Stimulated activated memory B cell treated with anti-CD40 and anti-IgM and Interleukin-4, amounts not matched to agents 10 μg/mL and 1 μg/mL and 100 μg/mL, for 72 hours (primary cell): ENCODE data around the gene LGI4.

Source experiments
- ATAC-seq: fragments of 150-1000 bp; cut with Tn5 transposase; 2 replicates; pipeline ENCODE4 v1.10.0; 2021
- H3K27ac Mint-ChIP-seq: one replicate; pipeline ENCODE4 v1.8.0; 2022; ENCODE audit warnings: mild to moderate bottlenecking, mixed read lengths
- H3K27me3 Mint-ChIP-seq: one replicate; pipeline ENCODE4 v1.8.0; 2022; ENCODE audit warnings: mixed read lengths
- H3K36me3 Mint-ChIP-seq: one replicate; pipeline ENCODE4 v1.8.0; 2022; ENCODE audit warnings: mixed read lengths
- H3K4me1 Mint-ChIP-seq: one replicate; pipeline ENCODE4 v1.8.0; 2022; ENCODE audit warnings: mixed read lengths
- H3K4me3 Mint-ChIP-seq: one replicate; pipeline ENCODE4 v1.8.0; 2022; ENCODE audit warnings: mild to moderate bottlenecking, moderate library complexity, mixed read lengths
- H3K9me3 Mint-ChIP-seq: one replicate; pipeline ENCODE4 v1.8.0; 2022; ENCODE audit warnings: mixed read lengths

Gene LGI4

DNA sequence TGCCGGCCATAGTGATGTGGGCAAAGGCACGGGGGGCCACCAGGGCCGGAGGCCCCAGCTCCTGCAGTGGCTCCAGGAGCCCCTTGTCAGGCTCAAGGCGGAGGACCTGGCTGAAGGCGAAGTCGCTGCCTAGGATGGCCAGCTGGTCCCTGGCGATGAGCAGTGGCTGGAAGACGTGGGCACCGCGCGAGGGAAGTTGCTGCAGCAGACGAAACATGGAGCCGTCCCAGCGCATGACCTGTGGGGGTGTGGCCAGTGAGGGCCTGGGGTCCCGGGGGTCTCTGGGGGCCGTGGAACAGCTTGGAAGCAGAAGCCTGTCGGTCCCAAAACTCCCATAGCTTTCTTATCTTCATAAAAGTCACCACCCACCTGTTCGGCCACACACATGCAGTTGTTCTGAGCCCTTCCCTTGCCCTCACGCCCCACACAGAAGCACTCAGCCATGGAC, 9.6 kb downstream of the LGI4 start:
- no peaks in the 10 kb centered on the region for H3K36me3 Mint-ChIP-seq
- H3K4me1 Mint-ChIP-seq, result peaks cover 41% of the 10 kb centered on the region
- peak overlapping the region; percentile 82 for H3K4me3 Mint-ChIP-seq
- H3K27ac Mint-ChIP-seq, result peak overlapping the region; percentile 88
- H3K9me3 Mint-ChIP-seq, result no peaks in the 10 kb centered on the region
- no peaks in the 10 kb centered on the region for H3K27me3 Mint-ChIP-seq
- no peak for ATAC-seq

DNA sequence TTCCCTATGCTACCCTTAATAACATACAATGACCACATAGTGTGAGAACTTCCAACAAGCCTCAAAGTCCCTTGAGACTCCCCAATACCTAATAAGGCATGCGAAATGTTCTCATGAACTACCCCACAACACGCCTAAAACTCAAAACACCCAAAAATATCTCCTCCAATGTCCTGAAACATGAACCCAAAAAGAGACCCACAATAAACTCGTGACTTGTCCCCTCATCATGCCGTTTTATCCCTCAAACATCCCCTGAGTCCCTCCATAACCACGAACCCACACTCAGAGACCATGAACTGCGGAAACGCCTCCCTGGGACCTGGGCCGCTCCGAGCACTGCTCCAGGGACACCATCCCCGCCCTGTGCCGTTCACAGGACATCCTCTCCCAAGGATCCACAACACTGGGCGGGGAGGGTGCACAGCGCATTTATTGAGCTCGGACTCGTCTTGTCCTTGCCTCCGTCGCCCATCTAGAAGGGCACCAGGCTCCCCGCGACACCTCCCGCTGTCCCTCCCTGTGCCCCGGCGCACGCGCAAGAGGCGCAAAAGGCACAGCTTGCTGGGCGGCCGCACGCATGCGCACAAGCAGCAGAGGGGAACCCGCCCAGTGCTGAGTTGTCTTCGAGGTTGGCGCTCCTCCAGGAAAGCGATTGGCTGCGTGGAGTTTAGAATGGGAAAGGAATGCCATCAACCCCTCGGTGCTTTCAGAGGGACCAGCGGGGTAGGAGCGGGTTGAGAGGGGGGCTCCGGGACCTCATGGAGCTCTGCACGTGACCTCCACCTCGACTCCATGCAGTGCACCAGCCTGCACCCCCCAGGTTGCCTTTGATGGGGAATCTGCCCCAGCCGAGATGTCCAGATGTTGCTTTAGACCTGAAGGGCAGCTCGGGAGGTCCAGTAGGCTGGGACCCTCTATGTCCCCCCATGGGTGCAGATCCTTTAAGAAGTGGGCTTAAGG, 10.5 kb downstream of the LGI4 start:
- Mint-ChIP-seq H3K4me1 (peaks cover 43% of the 10 kb centered on the region), H3K9me3 (no peaks in the 10 kb centered on the region), H3K27ac (peak overlapping the region; percentile 88), H3K36me3 (no peaks in the 10 kb centered on the region), H3K4me3 (peak overlapping the region; percentile 82), H3K27me3 (no peaks in the 10 kb centered on the region)
- ATAC-seq, result peak; percentile 86

DNA sequence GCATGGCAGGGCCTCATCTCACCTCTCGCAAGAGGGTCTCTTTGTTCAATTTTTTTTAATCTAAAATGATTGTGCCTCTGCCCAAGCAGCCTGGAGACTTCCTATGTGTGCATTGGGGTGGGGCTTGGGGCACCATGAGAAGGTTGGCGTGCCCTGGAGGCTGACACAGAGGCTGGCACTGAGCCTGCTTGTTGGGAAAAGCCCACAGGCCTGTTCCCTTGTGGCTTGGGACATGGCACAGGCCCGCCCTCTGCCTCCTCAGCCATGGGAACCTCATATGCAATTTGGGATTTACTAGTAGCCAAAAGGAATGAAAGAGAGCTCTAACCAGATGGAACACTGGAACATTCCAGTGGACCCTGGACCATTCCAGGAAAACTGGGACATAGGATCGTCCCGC, 11.3 kb downstream of the LGI4 start:
- H3K9me3 Mint-ChIP-seq, result no peaks in the 10 kb centered on the region

DNA sequence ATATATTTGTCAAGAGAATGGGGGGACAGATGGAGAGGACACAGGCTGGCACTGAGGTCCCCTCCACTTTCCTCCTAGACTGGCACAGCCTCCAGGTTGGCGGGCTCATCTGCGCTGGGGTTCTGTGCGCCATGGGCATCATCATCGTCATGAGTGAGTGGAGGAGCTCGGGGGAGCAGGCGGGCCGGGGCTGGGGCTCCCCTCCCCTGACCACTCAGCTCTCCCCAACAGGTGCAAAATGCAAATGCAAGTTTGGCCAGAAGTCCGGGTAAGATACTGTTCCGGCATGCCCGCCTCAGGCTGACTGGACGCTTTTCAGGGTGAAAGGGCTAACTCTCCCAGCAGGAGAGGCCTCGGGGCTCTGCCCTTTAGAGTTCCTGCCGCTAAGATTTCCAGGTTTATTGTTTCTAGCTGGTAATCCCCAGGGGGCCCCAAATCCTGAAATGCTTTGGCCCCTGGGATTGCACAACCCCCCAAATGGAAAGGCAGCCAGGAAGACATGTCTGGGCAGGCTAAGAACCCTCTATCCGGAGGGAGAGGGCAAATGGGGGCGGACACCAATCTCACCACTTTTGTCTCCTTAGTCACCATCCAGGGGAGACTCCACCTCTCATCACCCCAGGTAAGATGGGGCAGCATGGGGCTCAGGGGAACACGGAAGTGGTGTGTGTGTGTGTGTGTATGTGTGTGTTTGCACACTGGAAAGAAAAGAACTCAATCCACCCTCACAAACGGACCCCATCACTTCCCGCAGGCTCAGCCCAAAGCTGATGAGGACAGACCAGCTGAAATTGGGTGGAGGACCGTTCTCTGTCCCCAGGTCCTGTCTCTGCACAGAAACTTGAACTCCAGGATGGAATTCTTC, 11.9 kb downstream of the LGI4 start:
- Mint-ChIP-seq H3K9me3 (no peaks in the 10 kb centered on the region), H3K4me1 (peaks cover 43% of the 10 kb centered on the region), H3K27ac (peak overlapping the region; percentile 88), H3K4me3 (no peak overlapping the region), H3K27me3 (no peaks in the 10 kb centered on the region), H3K36me3 (no peaks in the 10 kb centered on the region)
- no peak for ATAC-seq

More for the DNA sequence above, 11.3 kb downstream of the LGI4 start:
- Mint-ChIP-seq H3K27ac (peak overlapping the region; percentile 88), H3K4me3 (no peak overlapping the region), H3K36me3 (no peaks in the 10 kb centered on the region), H3K27me3 (no peaks in the 10 kb centered on the region), H3K4me1 (peaks cover 43% of the 10 kb centered on the region)
- no peak for ATAC-seq

DNA sequence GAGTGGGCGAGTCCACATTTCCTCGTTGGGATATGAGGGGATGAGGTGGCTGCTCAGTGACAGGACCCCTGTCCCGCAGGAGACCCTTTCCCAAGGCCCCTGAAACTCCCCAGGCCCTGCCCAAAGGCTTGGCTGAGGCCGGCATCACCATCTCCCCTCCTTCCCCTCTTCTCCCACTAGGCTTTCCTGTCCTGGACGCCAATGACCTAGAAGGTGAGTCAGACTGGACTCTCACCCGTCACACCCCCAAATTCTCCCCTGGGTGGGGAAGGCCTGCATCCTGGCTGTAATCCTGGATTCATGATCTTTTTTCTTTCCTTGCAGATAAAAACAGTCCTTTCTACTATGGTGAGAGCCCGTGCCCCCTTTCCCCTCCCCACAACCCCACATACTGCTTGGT, 14.0 kb downstream of the LGI4 start:
- H3K27ac Mint-ChIP-seq, result peak overlapping the region; percentile 1
- ATAC-seq, result no peak
- H3K36me3 Mint-ChIP-seq, result no peaks in the 10 kb centered on the region
- H3K4me3 Mint-ChIP-seq, result no peak overlapping the region
- no peaks in the 10 kb centered on the region for H3K27me3 Mint-ChIP-seq
- no peaks in the 10 kb centered on the region for H3K9me3 Mint-ChIP-seq
- H3K4me1 Mint-ChIP-seq, result peaks cover 42% of the 10 kb centered on the region

DNA sequence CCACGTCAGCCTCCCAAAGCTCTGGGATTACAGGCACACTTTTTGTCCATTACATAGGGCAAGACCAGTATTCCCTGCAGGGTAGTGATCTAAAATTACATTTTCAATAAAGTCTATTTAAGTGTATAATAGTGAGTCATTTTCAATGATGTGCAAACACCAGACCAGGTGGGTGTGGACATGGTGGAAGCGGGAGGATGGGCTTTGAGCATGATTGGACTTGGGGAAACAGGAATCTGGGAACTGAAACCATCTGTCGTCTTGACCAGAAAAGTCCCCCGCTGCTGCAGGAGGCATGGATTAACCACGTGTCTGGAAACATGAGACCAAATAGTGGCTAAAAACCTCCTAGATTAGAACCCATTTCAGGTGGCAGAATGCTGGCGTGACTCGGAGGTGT, 14.4 kb downstream of the LGI4 start:
- no peaks in the 10 kb centered on the region for H3K36me3 Mint-ChIP-seq
- no peaks in the 10 kb centered on the region for H3K27me3 Mint-ChIP-seq
- H3K4me1 Mint-ChIP-seq, result peaks cover 38% of the 10 kb centered on the region
- no peaks in the 10 kb centered on the region for H3K9me3 Mint-ChIP-seq
- H3K27ac Mint-ChIP-seq, result peak overlapping the region; percentile 1
- H3K4me3 Mint-ChIP-seq, result no peak overlapping the region
- peak; percentile 5 for ATAC-seq

DNA sequence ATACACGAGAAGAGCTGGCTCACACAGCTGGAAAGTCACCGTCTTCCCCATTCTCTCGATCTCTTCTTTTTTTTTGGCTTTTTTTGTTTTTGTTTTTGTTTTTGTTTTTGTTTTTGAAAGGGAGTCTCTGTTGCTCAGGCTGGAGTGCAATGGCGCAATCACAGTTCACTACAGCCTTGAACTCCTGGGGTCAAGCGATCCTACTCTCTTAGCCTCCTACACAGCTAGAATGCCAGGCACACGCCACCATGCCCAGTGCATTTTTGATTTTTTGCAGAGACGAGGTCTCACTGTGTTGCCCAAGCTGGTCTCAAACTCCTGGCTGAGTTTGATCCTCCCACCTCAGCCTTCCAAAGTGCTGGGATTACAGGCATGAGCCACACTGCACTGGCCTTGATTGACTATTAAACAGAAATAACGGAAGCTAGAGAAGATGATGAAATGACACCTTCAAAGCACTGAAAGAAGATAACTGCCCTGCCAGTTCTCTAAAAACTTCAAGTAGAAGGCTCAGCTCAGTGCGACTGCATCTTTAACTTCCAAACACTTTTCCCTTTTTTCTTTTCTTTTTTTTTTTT, 15.2 kb downstream of the LGI4 start:
- no peaks in the 10 kb centered on the region for H3K9me3 Mint-ChIP-seq
- H3K36me3 Mint-ChIP-seq, result no peaks in the 10 kb centered on the region
- H3K4me3 Mint-ChIP-seq, result no peak overlapping the region
- ATAC-seq, result no peak
- peak overlapping the region; percentile 1 for H3K27ac Mint-ChIP-seq
- no peaks in the 10 kb centered on the region for H3K27me3 Mint-ChIP-seq
- H3K4me1 Mint-ChIP-seq, result peaks cover 34% of the 10 kb centered on the region

DNA sequence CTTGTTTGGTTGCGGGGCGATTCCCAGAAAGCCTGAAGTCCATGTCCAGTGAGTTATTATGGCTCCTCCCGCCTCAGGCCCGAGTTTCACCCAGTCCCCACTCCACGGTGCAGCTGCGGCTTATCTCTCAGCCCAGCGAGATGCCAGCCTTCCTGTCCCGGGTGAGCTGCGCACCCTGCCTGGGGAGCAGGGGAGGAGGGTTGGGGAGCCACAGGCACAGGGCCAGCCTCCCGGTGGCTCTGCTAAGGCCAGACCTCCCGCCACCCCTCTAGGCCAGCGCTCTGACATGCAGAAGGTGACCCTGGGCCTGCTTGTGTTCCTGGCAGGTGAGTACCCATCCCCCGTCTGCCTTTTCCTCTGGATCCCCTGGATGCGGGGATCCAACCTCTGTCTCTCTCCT, 15.8 kb downstream of the LGI4 start:
- no peaks in the 10 kb centered on the region for H3K9me3 Mint-ChIP-seq
- H3K4me3 Mint-ChIP-seq, result no peak overlapping the region
- H3K36me3 Mint-ChIP-seq, result no peaks in the 10 kb centered on the region
- H3K4me1 Mint-ChIP-seq, result peaks cover 32% of the 10 kb centered on the region
- H3K27ac Mint-ChIP-seq, result no peak overlapping the region
- no peaks in the 10 kb centered on the region for H3K27me3 Mint-ChIP-seq
- no peak for ATAC-seq

DNA sequence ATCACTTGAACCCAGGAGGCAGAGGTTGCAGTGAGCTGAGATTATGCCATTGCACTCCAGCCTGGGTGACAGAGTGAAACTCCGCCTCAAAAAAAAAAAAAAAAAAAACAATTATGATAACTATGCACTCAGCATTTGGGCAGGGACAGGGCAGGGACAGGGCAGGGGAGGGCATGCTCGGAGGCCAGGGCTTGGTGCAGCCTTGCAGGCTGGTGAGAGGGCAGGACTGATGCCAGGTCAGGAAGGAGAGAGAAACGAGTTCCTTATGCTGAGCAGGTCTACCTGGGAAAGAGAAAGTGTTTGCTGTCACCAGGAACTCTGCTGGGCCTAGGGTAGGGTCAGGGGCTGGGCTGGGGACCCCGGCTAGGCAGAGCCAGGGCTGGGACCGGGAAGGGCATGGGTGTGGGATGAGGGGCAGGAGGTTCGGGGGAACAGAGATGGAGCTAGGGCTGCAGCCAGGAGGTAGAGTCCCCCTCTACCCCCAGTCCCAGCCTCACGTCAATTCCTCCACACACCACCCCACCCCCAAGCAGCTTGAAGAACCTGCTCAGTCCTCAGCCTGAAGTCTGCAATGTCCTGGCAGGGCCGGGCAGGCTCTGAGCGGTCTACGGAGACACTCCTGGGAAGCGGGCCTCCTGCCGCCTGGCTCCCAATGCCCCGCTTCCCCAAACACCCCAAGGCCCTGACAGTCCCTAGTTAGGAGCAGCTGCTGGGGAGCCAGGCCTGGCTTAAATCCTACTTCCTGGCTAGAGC, 16.4 kb downstream of the LGI4 start:
- no peaks in the 10 kb centered on the region for H3K36me3 Mint-ChIP-seq
- peaks cover 26% of the 10 kb centered on the region for H3K4me1 Mint-ChIP-seq

DNA sequence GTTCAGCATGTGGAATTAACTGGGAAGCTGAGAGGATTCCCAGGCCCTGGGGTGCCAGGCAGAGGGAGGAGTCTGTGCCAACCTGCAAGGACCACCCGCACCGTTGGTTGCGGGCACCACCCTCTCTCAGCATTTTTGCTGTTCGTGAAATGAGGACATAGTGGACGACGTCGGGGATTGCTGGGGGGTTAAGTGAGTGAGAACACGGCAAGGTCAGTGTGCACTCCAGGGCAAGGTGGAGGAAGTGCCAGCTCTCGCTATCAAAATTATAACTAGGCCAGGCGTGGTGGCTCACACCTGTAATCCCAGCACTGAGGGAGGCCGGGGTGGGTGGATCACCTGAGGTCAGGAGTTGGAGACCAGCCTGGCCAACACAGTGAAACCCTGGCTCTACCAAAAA, 17.1 kb downstream of the LGI4 start:
- no peaks in the 10 kb centered on the region for H3K27me3 Mint-ChIP-seq
- no peak for ATAC-seq
- H3K4me3 Mint-ChIP-seq, result no peak overlapping the region
- H3K9me3 Mint-ChIP-seq, result no peaks in the 10 kb centered on the region
- no peaks in the 10 kb centered on the region for H3K36me3 Mint-ChIP-seq
- no peak overlapping the region for H3K27ac Mint-ChIP-seq
- H3K4me1 Mint-ChIP-seq, result peaks cover 26% of the 10 kb centered on the region

More for the DNA sequence above, 16.4 kb downstream of the LGI4 start:
- no peak for ATAC-seq
- no peak overlapping the region for H3K4me3 Mint-ChIP-seq
- no peak overlapping the region for H3K27ac Mint-ChIP-seq
- H3K9me3 Mint-ChIP-seq, result no peaks in the 10 kb centered on the region
- H3K27me3 Mint-ChIP-seq, result no peaks in the 10 kb centered on the region

DNA sequence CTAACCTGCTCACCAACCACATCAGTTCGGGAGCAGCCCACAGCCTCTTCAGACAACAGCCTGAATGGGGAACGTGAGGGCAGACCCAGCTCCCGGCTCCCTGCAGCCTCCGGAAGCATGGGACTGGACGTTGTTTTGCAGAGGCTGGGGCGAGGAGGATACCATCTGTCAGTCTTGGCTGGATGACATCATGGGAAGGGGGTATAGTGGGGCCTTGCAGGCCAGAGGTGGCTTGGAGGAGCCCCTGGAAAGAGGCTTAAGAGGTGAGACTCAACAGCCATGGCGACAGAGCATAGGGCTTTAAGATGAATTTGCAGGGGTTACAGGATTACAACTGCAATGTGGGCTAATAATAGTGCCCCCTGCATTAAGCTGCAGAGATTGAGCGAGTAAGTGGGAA, 17.7 kb downstream of the LGI4 start:
- no peak for ATAC-seq
- no peak overlapping the region for H3K27ac Mint-ChIP-seq
- peaks cover 4% of the 10 kb centered on the region for H3K27me3 Mint-ChIP-seq
- H3K4me3 Mint-ChIP-seq, result no peak overlapping the region
- H3K36me3 Mint-ChIP-seq, result no peaks in the 10 kb centered on the region
- peaks cover 26% of the 10 kb centered on the region for H3K4me1 Mint-ChIP-seq
- H3K9me3 Mint-ChIP-seq, result no peaks in the 10 kb centered on the region

DNA sequence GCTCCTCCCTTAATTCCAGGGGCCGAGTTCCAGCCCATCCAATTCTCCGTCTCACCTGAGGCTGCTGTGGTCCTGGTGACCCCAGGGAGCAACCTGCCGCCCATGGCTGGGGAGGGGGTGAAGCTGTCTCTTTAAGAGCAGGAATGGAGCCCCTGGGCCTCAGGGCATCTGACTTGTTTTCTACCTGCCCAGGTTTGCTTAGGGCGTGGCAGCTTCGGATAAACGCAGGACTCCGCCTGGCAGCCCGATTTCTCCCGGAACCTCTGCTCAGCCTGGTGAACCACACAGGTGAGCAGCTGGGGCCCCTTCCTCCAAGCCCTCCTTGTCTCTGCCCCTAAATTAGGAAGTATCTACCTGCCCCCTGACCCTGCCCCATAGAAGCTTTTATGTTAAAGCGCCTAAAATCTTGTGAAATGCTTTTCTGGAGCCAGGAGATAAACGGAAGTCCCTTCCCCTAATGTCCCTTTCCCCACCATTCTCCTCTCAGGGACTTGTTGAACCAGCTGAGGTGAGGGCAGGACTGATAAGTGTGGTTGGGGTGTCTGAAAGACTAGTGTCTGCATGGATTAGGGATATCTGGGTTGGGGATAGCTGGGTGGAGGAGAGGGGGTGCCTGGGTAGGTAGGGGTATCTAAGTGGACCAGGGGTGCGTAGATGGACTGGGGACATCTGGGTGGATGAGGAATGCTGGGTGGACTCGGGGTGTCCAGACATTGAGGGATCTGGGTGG, 18.6 kb downstream of the LGI4 start:
- ATAC-seq, result no peak
- Mint-ChIP-seq H3K4me3 (no peak overlapping the region), H3K27ac (no peak overlapping the region), H3K9me3 (no peaks in the 10 kb centered on the region), H3K36me3 (no peaks in the 10 kb centered on the region), H3K27me3 (peaks cover 10% of the 10 kb centered on the region), H3K4me1 (peaks cover 20% of the 10 kb centered on the region)

DNA sequence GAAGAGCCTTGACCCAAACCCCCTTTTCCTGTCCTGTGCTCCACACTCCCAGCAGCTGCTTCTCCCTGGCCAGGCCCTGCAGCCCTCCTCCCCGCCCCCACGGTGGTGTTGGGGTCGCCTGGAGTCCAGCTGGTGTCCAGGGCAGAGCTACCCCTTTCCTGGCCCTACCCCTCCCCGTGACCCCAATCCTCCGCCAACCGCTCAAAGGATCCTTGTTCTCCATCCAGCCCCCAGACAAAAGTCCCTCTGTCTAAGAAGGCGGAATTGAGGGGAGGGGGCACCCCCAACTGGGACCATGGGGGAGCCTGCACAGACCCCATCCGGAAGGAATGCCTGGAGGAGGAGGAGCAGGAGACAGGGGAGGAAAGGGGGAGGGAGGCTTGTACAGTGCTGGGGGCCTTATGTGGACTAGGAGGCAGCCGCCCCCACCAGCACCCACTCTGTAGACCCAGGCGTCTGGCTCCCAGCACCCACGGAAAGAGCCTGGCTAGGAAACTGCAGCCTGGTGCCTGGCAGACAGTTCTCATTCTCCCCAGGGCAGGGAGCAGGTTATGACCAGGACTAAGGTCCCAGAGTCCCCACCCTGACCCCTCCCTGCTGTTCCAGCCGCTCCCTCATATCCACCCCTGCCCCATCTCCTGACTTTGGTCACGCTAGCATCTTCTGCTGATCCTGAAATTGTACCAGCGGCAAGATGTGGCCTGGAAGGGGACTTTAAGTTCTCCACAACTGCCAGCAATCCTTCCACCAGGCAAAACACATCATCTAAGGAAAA, 19.5 kb downstream of the LGI4 start, which contains the start of gene FXYD3:
TSS of gene FXYD3 (plus strand) at position 647 of the 775 bp plus-strand sequence. CDS start 3,554 bp downstream, outside the sequence.
- H3K27me3 Mint-ChIP-seq, result peaks cover 10% of the 10 kb centered on the region
- H3K27ac Mint-ChIP-seq, result peak within 1 kb of the TSS; percentile 14
- H3K36me3 Mint-ChIP-seq, result no peaks in the 10 kb centered on the region
- no peaks in the 10 kb centered on the region for H3K9me3 Mint-ChIP-seq
- peaks cover 11% of the 10 kb centered on the region for H3K4me1 Mint-ChIP-seq
- no peak for ATAC-seq
- peak within 1 kb of the TSS; percentile 32 for H3K4me3 Mint-ChIP-seq
